ENCODE measurements around the gene ZC3H10. TPM values are rescaled to one million over a fixed set of nuclear protein-coding genes. Genes with fewer than 3 reads are reported as not detected.

ZC3H10 gene
- total and polyA plus RNA-seq, 2 of the 13 experiments (the other 11 are each of a cell fraction or from before 2014, with no cell fraction given) = 0.70 to 2.3 TPM

DNA sequence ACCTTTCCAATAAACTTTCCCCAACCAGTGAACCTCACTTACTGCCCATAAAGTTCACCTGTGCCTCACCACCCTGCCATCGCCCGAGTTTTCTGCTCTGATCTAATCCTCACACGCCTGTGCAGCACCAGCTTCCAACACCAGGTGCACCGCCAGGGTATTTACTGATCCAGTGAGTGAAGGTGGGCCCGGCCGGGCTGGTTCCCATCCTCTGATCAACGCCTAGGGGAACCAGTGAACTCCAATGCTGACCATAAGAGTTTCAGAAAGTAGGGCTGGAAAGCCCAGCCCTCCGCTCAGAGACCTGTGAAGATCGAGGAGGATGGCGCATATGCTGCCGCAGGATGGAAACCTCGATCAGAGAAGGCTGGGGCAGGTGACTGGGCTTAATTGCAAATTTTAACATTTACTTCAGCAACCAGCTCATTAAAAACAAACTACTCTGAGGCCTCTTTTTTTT lies 33.6 kb downstream of the ZC3H10 start (continued):
- TF ChIP-seq, protein P1, sequence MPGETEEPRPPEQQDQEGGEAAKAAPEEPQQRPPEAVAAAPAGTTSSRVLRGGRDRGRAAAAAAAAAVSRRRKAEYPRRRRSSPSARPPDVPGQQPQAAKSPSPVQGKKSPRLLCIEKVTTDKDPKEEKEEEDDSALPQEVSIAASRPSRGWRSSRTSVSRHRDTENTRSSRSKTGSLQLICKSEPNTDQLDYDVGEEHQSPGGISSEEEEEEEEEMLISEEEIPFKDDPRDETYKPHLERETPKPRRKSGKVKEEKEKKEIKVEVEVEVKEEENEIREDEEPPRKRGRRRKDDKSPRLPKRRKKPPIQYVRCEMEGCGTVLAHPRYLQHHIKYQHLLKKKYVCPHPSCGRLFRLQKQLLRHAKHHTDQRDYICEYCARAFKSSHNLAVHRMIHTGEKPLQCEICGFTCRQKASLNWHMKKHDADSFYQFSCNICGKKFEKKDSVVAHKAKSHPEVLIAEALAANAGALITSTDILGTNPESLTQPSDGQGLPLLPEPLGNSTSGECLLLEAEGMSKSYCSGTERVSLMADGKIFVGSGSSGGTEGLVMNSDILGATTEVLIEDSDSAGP (CRISPR knock-in tag; IDR thresholded peaks at IDR 0.05; ENCODE audit: borderline replicate concordance) = 0 out of 2 replicates have a peak, but pooled peaks have one; percentile 0
- TF ChIP-seq HMGA1 (CRISPR knock-in tag; conservative IDR thresholded peaks at IDR 0.05) = no peak
- TF ChIP-seq ZFY (CRISPR knock-in tag; IDR thresholded peaks at IDR 0.05) = no peak
- no peak for TF ChIP-seq ZNF543 (CRISPR knock-in tag; IDR thresholded peaks at IDR 0.05)
- TF ChIP-seq GABPA (IDR thresholded peaks at IDR 0.05; ENCODE audit: low read depth, low read length) = no peak
- TF ChIP-seq GABPA (CRISPR knock-in tag; IDR thresholded peaks at IDR 0.05; ENCODE audit: low read depth) = no peak
- TF ChIP-seq AGO1 (IDR thresholded peaks at IDR 0.05; ENCODE audit: low read depth, low read length, poor library complexity, severe bottlenecking) = no peak
- TF ChIP-seq ZNF614 (CRISPR knock-in tag; IDR thresholded peaks at IDR 0.05; ENCODE audit: borderline replicate concordance) = peak; percentile 32; the same call in 1 of the 2 replicates
- no peak for TF ChIP-seq ARHGAP35 (CRISPR knock-in tag; IDR thresholded peaks at IDR 0.05; ENCODE audit: borderline replicate concordance)
- TF ChIP-seq, protein P2, sequence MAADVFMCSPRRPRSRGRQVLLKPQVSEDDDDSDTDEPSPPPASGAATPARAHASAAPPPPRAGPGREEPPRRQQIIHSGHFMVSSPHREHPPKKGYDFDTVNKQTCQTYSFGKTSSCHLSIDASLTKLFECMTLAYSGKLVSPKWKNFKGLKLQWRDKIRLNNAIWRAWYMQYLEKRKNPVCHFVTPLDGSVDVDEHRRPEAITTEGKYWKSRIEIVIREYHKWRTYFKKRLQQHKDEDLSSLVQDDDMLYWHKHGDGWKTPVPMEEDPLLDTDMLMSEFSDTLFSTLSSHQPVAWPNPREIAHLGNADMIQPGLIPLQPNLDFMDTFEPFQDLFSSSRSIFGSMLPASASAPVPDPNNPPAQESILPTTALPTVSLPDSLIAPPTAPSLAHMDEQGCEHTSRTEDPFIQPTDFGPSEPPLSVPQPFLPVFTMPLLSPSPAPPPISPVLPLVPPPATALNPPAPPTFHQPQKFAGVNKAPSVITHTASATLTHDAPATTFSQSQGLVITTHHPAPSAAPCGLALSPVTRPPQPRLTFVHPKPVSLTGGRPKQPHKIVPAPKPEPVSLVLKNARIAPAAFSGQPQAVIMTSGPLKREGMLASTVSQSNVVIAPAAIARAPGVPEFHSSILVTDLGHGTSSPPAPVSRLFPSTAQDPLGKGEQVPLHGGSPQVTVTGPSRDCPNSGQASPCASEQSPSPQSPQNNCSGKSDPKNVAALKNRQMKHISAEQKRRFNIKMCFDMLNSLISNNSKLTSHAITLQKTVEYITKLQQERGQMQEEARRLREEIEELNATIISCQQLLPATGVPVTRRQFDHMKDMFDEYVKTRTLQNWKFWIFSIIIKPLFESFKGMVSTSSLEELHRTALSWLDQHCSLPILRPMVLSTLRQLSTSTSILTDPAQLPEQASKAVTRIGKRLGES (CRISPR knock-in tag; IDR thresholded peaks at IDR 0.05; ENCODE audit: borderline replicate concordance) = no peak
- TF ChIP-seq CHD4 (IDR thresholded peaks at IDR 0.05; ENCODE audit: borderline replicate concordance, low read length) = peak; percentile 8; the same call in 1 of the 2 replicates
- no peak for TF ChIP-seq HOXD1 (CRISPR knock-in tag; IDR thresholded peaks at IDR 0.05)
- no peak for TF ChIP-seq ZNF556 (CRISPR knock-in tag; IDR thresholded peaks at IDR 0.05; ENCODE audit: borderline replicate concordance)
- no peak for TF ChIP-seq PPARG (CRISPR knock-in tag; conservative IDR thresholded peaks at IDR 0.05)
- TF ChIP-seq, protein P3, sequence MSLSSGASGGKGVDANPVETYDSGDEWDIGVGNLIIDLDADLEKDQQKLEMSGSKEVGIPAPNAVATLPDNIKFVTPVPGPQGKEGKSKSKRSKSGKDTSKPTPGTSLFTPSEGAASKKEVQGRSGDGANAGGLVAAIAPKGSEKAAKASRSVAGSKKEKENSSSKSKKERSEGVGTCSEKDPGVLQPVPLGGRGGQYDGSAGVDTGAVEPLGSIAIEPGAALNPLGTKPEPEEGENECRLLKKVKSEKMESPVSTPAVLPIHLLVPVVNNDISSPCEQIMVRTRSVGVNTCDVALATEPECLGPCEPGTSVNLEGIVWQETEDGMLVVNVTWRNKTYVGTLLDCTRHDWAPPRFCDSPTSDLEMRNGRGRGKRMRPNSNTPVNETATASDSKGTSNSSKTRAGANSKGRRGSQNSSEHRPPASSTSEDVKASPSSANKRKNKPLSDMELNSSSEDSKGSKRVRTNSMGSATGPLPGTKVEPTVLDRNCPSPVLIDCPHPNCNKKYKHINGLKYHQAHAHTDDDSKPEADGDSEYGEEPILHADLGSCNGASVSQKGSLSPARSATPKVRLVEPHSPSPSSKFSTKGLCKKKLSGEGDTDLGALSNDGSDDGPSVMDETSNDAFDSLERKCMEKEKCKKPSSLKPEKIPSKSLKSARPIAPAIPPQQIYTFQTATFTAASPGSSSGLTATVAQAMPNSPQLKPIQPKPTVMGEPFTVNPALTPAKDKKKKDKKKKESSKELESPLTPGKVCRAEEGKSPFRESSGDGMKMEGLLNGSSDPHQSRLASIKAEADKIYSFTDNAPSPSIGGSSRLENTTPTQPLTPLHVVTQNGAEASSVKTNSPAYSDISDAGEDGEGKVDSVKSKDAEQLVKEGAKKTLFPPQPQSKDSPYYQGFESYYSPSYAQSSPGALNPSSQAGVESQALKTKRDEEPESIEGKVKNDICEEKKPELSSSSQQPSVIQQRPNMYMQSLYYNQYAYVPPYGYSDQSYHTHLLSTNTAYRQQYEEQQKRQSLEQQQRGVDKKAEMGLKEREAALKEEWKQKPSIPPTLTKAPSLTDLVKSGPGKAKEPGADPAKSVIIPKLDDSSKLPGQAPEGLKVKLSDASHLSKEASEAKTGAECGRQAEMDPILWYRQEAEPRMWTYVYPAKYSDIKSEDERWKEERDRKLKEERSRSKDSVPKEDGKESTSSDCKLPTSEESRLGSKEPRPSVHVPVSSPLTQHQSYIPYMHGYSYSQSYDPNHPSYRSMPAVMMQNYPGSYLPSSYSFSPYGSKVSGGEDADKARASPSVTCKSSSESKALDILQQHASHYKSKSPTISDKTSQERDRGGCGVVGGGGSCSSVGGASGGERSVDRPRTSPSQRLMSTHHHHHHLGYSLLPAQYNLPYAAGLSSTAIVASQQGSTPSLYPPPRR (CRISPR knock-in tag; IDR thresholded peaks at IDR 0.05; ENCODE audit: borderline replicate concordance) = no peak
- no peak for TF ChIP-seq RAD51 (IDR thresholded peaks at IDR 0.05; ENCODE audit: borderline replicate concordance)
- no peak for TF ChIP-seq AGO2 (optimal IDR thresholded peaks at IDR 0.05; ENCODE audit: low read depth, low read length)
- peak; percentile 48; the same call in 1 of the 2 replicates for TF ChIP-seq MED1 (CRISPR knock-in tag; IDR thresholded peaks at IDR 0.05)
- TF ChIP-seq, protein P4, sequence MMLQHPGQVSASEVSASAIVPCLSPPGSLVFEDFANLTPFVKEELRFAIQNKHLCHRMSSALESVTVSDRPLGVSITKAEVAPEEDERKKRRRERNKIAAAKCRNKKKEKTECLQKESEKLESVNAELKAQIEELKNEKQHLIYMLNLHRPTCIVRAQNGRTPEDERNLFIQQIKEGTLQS (CRISPR knock-in tag; IDR thresholded peaks at IDR 0.05) = no peak
- no peak for TF ChIP-seq SNRNP70 (IDR thresholded peaks at IDR 0.05; ENCODE audit: low read depth, low read length)
- TF ChIP-seq TOPORS (CRISPR knock-in tag; IDR thresholded peaks at IDR 0.05) = 0 out of 2 replicates have a peak, but pooled peaks have one; percentile 27
- TF ChIP-seq ZNF160 (CRISPR knock-in tag; IDR thresholded peaks at IDR 0.05) = peak; percentile 3; the same call in 1 of the 2 replicates

Measured in HepG2 (cell line).